HepG2 (cell line): ENCODE results near the gene TARDBP. TPM values are rescaled to one million over a fixed set of nuclear protein-coding genes. Genes with fewer than 3 reads are reported as not detected.

Experiments used
- ATAC-seq: fragments of 200-7000 bp; cut with Tn5 transposase; 3 replicates; pipeline ENCODE4 v1.9.1; 2020; ENCODE audit warnings: mild to moderate bottlenecking, moderate library complexity
- BruUV-seq: library from RNA; stranded (reverse); fragments of 400-500 nt; replicated peaks from 2 replicates; lab custom pipeline; 2021; lab: Mats Ljungman, UMichigan
- CTCF ChIA-PET: fragments of 300-600 bp; formaldehyde crosslinking; extraction: SDS; loops from one replicate; lab custom pipeline; 2021; ENCODE audit warnings: low total read pairs, inconsistent platforms, low intra/inter-chr PET ratio; lab: Yijun Ruan, JAX
- POLR2A ChIA-PET: fragments of 350-600 bp; sonication (Branson Sonifier 250); formaldehyde crosslinking; loops from one replicate; lab custom pipeline; 2020; ENCODE audit warnings: antibody characterized with exemption, inconsistent platforms; lab: Yijun Ruan, JAX
- DNase-seq: peaks from one replicate; pipeline ENCODE4 v3.0.0-alpha.2; 2015; ENCODE audit warnings: low spot score
- FAIRE-seq: peaks from 3 replicates; lab custom pipeline; 2011; peaks lifted over from hg19 to GRCh38; lab: Jason Lieb, UNC
- H2AFZ ChIP-seq: one replicate; pipeline ENCODE4 v1.6.1; 2011; ENCODE audit warnings: low read length, inconsistent platforms
- H3K27ac ChIP-seq: fragments of 300-600 bp; 3 replicates; pipeline ENCODE4 v1.8.0; 2011; ENCODE audit warnings: mixed run types, mild to moderate bottlenecking, mixed read lengths, low read length, inconsistent platforms; ENCODE audit not compliant: insufficient read depth; ENCODE audit errors: extremely low read length
- H3K27me3 ChIP-seq, 2 experiments: fragments of 200-600 bp in 1 of 2; 2 replicates in 1 of 2; 3 replicates in 1 of 2; pipeline versions ENCODE4 v1.6.0 to v1.8.0; 2011; ENCODE audit warnings: low read length in 2 of 2, mild to moderate bottlenecking in 2 of 2, moderate library complexity in 2 of 2, inconsistent platforms in 1 of 2; ENCODE audit not compliant: insufficient read depth in 2 of 2, control insufficient read depth in 1 of 2
- H3K36me3 ChIP-seq, 2 experiments: fragments of 200-600 bp in 1 of 2; replicated peaks in 1 of 2; 2 replicates in 1 of 2; 3 replicates in 1 of 2; pipeline versions ENCODE4 v1.5.1 to v1.8.0; 2011; ENCODE audit warnings: low read length in 2 of 2, inconsistent platforms in 1 of 2; ENCODE audit not compliant: insufficient read depth in 2 of 2, control insufficient read depth in 1 of 2
- H3K4me1 ChIP-seq: 2 replicates; pipeline ENCODE4 v1.5.1; 2012; ENCODE audit warnings: low read length, inconsistent platforms; ENCODE audit not compliant: insufficient read depth
- H3K4me2 ChIP-seq: 2 replicates; pipeline ENCODE4 v1.6.0; 2011; ENCODE audit warnings: low read depth, low read length, inconsistent platforms
- H3K4me3 ChIP-seq, 3 experiments: fragments of 200-600 bp in 1 of 3; sonication (generic), shearing (Covaris generic) in 1 of 3; replicated peaks in 1 of 3; 2 replicates each; pipeline ENCODE4 v1.5.1; 2011 to 2016; ENCODE audit warnings: low read length in 3 of 3, inconsistent platforms in 2 of 3, low read depth in 2 of 3, mild to moderate bottlenecking in 2 of 3, control low read depth in 1 of 3, mixed read lengths in 1 of 3; ENCODE audit not compliant: insufficient read depth in 1 of 3
- H3K79me2 ChIP-seq: one replicate; pipeline ENCODE4 v1.6.1; 2011; ENCODE audit warnings: low read length, inconsistent platforms; ENCODE audit not compliant: insufficient read depth
- H3K9ac ChIP-seq: 2 replicates; pipeline ENCODE4 v1.6.0; 2011; ENCODE audit warnings: mild to moderate bottlenecking, low read depth, low read length, inconsistent platforms; ENCODE audit not compliant: insufficient read depth
- H3K9me3 ChIP-seq: 2 replicates; pipeline ENCODE4 v1.5.1; 2012; ENCODE audit warnings: mild to moderate bottlenecking, low read length
- H4K20me1 ChIP-seq: 2 replicates; pipeline ENCODE4 v1.6.0; 2011; ENCODE audit warnings: inconsistent platforms, mild to moderate bottlenecking, low read length, moderate library complexity; ENCODE audit not compliant: insufficient read depth
- ELF1 ChIP-seq: sonication (generic); formaldehyde crosslinking; IDR thresholded peaks from 2 replicates; pipeline ENCODE4 v1.4.0; 2020; ENCODE audit warnings: missing genetic modification reagents
- JDP2 ChIP-seq: sonication (generic); formaldehyde crosslinking; IDR thresholded peaks from 2 replicates; pipeline ENCODE4 v1.8.1; 2022; ENCODE audit warnings: missing genetic modification reagents, borderline replicate concordance
- NFE2L2 ChIP-seq: fragments of 150-350 bp; IDR thresholded peaks from 2 replicates; pipeline ENCODE4 v1.6.1; 2014; ENCODE audit warnings: low read length
- POLR2G ChIP-seq: fragments of 200-400 bp; formaldehyde crosslinking; IDR thresholded peaks from 2 replicates; pipeline ENCODE4 v1.6.1; 2018; ENCODE audit warnings: mild to moderate bottlenecking, low read depth, low read length, moderate library complexity
- ZBTB46 ChIP-seq: sonication (generic); formaldehyde crosslinking; IDR thresholded peaks from 2 replicates; pipeline ENCODE4 v1.4.0; 2020; ENCODE audit warnings: mild to moderate bottlenecking, missing genetic modification reagents, borderline replicate concordance
- ZNF12 ChIP-seq: sonication (generic); formaldehyde crosslinking; IDR thresholded peaks from 2 replicates; pipeline ENCODE4 v1.5.0; 2020; ENCODE audit warnings: missing genetic modification reagents
- WGBS: methylation state at CpG from one replicate; pipeline ENCODE4 v1.1.6; 2017; ENCODE audit warnings: low lambda C conversion rate; 5-methylcytosine and 5-hydroxymethylcytosine counted together
- in situ Hi-C: cut with HindIII; loops from 2 replicates; pipeline ENCODE4 v1.10.0; 2017; ENCODE audit warnings: low pct_unique_long_range_greater_than_20kb; ENCODE audit not compliant: extremely low pct_ligation_motif_present
- intact Hi-C: fragments of 100-400 bp; cut with micrococcal nuclease; formaldehyde crosslinking; loops from one replicate; pipeline ENCODE4 v1.10.0; 2022; ENCODE audit not compliant: unreplicated experiment
- polyA plus RNA-seq, 8 experiments: library from polyadenylated mRNA; depleted of rRNA in 3 of 8; stranded (reverse) in 7 of 8; unstranded in 1 of 8; fragments of >200 nt; fragmentation: Illumina TruSeq in 4 of 8; extraction: Trizol in 4 of 8; gene quantifications; 2 replicates each; pipeline versions ENCODE4 v1.2.1 to v1.2.3, GENCODE V29; 2011 to 2016; ENCODE audit warnings: low read depth in 4 of 8, missing spikeins in 1 of 8, mixed read lengths in 1 of 8; ENCODE audit not compliant: insufficient read depth in 1 of 8
- total RNA-seq, 5 experiments: library from RNA; depleted of rRNA; stranded (reverse); fragments of >200 nt; fragmentation: Illumina TruSeq; extraction: Trizol; gene quantifications; 2 replicates each; pipeline ENCODE4 v1.2.3, GENCODE V29; 2016; ENCODE audit warnings: low read depth in 1 of 5

Gene TARDBP
- total and polyA plus RNA-seq, 2 of the 13 experiments (the other 11 are each of a cell fraction or from before 2014, with no cell fraction given): 62.4 to 93.0 TPM

GRCh38 chr1:11042065-11042464 is 29.6 kb downstream of the TARDBP start:
- TF ChIP-seq ZNF12 (CRISPR knock-in tag): no peak
- no peak for TF ChIP-seq ELF1 (CRISPR knock-in tag)
- TF ChIP-seq ZBTB46: no peak
- no peak for TF ChIP-seq JDP2
- TF ChIP-seq POLR2G: no peak
- no peak for TF ChIP-seq NFE2L2
- no peak for ATAC-seq
- no peaks in the 10 kb centered on the region for H3K36me3 ChIP-seq
- no peak for FAIRE-seq
- BruUV-seq: no TSS peak
- no peaks in the 10 kb centered on the region for H3K27me3 ChIP-seq
- peaks cover 20% of the 10 kb centered on the region for H3K4me1 ChIP-seq
- no peak overlapping the region for H3K4me3 ChIP-seq
- POLR2A ChIA-PET: no interaction called here
- in situ Hi-C loops (loop anchor here (25.0 kb wide), 1 partner anchor 595 kb away; no protein-coding TSS in a partner anchor), intact Hi-C loops (no loop called here)
- DNase-seq: no peak
- no peaks in the 10 kb centered on the region for H4K20me1 ChIP-seq
- no peak overlapping the region for H3K27ac ChIP-seq
- 49% methylated on average over 3 of the region's 3 CpGs for WGBS
- H3K9ac ChIP-seq: no peak overlapping the region
- H3K79me2 ChIP-seq: no peaks in the 10 kb centered on the region
- H3K4me2 ChIP-seq: no peak overlapping the region
- no peaks in the 10 kb centered on the region for H3K9me3 ChIP-seq
- H2AFZ ChIP-seq: no peak overlapping the region
- CTCF ChIA-PET: no interaction called here
